ENCODE measurements around the gene MYO3B. TPM values are rescaled to one million over a fixed set of nuclear protein-coding genes. Genes with fewer than 3 reads are reported as not detected.

The MYO3B gene
- total RNA-seq, 5 donors from 2014 or later (not counting 1 experiment from before 2014, with no cell fraction given), result 0.26 to 0.28 TPM; not detected in 3

DNA sequence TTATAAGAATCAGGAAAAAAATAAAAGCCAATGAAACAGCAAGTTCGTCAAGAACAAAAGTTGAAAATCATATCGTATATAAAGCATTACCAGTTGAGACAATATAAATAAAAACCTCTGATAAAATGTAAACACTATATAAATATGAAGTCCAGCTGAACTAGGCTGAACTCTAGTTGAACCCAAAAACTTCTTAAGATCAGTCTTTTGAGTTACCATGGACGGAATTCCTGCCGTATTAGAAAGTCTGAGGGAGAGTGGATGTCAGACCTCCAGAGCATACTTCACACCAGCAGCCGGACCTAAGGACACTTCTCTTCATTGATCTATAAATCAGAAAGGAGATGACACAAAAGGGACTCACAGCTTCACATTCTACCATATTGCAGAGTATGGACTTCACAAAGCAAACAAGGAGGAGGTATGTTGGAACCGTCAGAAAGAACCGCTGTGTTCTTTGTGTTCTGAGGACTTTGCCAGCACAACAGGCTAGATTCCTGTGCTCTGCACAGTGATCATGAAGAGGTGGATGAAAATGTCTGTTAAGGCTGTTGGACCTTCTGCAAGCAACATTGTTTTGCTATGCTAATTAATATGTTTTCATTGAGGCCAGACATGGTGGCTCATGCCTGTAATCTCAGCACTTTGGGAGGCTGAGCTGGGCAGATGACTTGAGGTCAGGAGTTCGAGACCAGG, 469.9 kb downstream of the MYO3B start:
- ChIA-PET CTCF (no interaction called here), POLR2A (no interaction called here)
- Histone ChIP-seq H3K4me3 (ENCODE audit: control insufficient read depth in 1 of 2, extremely low read depth in 1 of 2, low read length in 1 of 2) (no peak overlapping the region), H3K27me3 (replicated peaks in 1 of 2; ENCODE audit: control insufficient read depth in 2 of 2, extremely low read depth in 1 of 2, insufficient read depth in 2 of 2, low read length in 1 of 2) (no peaks in the 10 kb centered on the region), H3K36me3 (ENCODE audit: control insufficient read depth in 2 of 2, extremely low read depth in 1 of 2, insufficient read depth in 1 of 2, low read length in 1 of 2) (no peaks in the 10 kb centered on the region), H3K27ac (ENCODE audit: low read length) (no peak overlapping the region), H3K4me1 (ENCODE audit: control insufficient read depth in 1 of 2, extremely low read depth in 1 of 2, insufficient read depth in 2 of 2, low read length in 2 of 2) (peaks cover 16 to 18% of the 10 kb centered on the region in 2 experiments), H3K9me3 (no peaks in the 10 kb centered on the region)
- no peaks in the 10 kb centered on the region for H3K36me3 Mint-ChIP-seq
- peaks cover 2 to 4% of the 10 kb centered on the region in 2 donors for H3K27me3 Mint-ChIP-seq
- no peak for DNase-seq
- no peak overlapping the region for H3K4me3 Mint-ChIP-seq
- peaks cover 24% of the 10 kb centered on the region in 3 donors for H3K4me1 Mint-ChIP-seq
- ATAC-seq (replicated peaks in 1 of 4), result no peak
- WGBS (ENCODE audit: insufficient coverage), result 100% methylated on average over 2 of the region's 8 CpGs
- H3K9me3 Mint-ChIP-seq, result no peaks in the 10 kb centered on the region
- no peak overlapping the region for H3K27ac Mint-ChIP-seq

DNA sequence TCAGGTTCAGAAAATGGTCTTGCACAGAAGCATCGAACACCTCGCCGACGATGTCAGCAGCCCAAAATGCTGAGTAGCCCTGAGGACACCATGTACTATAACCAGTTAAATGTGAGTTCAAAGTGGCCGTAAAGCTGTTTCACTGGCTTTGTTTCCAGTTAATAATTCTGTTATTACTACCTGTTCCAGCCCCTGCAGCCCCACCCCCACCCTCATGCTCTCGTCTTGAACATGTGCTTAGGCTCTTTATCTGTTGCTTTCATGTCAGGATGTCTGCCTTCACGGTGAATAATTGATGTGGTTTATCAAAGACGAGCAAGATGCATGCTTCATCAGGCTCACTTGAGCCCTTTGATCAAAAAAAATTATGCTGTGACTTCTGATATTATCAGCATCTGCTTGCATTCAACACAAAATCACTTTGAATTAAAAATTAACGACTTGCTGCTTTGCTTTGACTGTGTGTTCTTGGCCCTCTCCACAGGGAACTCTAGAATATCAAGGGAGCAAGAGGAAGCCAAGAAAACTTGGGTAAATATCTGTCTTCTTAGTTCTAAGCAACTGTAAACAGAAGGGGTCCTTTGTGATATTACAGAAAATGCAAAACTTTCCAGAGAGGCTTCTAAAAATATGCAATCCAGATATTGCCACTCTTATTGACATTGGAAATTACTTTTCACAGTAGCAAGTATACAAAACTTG, 473.8 kb downstream of the MYO3B start:
- Mint-ChIP-seq H3K27me3 (peaks cover 2 to 11% of the 10 kb centered on the region in 2 donors), H3K36me3 (no peaks in the 10 kb centered on the region), H3K9me3 (no peaks in the 10 kb centered on the region), H3K27ac (no peak overlapping the region), H3K4me1 (peaks cover 31 to 33% (median 32%) of the 10 kb centered on the region in 3 donors), H3K4me3 (peak overlapping the region in 1 of 3 donors; percentile 55)
- CTCF ChIA-PET, result no interaction called here
- ATAC-seq (replicated peaks in 1 of 4) (peak; percentile 96 to 100 (median 100)), DNase-seq (peak; percentile 2 to 86 (median 40))
- Histone ChIP-seq H3K27me3 (replicated peaks in 1 of 2; ENCODE audit: control insufficient read depth in 2 of 2, extremely low read depth in 1 of 2, insufficient read depth in 2 of 2, low read length in 1 of 2) (peaks cover 0 to 2% of the 10 kb centered on the region in 2 experiments), H3K9me3 (no peaks in the 10 kb centered on the region), H3K4me3 (ENCODE audit: control insufficient read depth in 1 of 2, extremely low read depth in 1 of 2, low read length in 1 of 2) (no peak overlapping the region), H3K36me3 (ENCODE audit: control insufficient read depth in 2 of 2, extremely low read depth in 1 of 2, insufficient read depth in 1 of 2, low read length in 1 of 2) (no peaks in the 10 kb centered on the region), H3K4me1 (ENCODE audit: control insufficient read depth in 1 of 2, extremely low read depth in 1 of 2, insufficient read depth in 2 of 2, low read length in 2 of 2) (peaks cover 16 to 20% of the 10 kb centered on the region in 2 experiments), H3K27ac (ENCODE audit: low read length) (no peak overlapping the region)
- POLR2A ChIA-PET, result no interaction called here
- 21% methylated on average over 5 of the region's 9 CpGs for WGBS (ENCODE audit: insufficient coverage)

DNA sequence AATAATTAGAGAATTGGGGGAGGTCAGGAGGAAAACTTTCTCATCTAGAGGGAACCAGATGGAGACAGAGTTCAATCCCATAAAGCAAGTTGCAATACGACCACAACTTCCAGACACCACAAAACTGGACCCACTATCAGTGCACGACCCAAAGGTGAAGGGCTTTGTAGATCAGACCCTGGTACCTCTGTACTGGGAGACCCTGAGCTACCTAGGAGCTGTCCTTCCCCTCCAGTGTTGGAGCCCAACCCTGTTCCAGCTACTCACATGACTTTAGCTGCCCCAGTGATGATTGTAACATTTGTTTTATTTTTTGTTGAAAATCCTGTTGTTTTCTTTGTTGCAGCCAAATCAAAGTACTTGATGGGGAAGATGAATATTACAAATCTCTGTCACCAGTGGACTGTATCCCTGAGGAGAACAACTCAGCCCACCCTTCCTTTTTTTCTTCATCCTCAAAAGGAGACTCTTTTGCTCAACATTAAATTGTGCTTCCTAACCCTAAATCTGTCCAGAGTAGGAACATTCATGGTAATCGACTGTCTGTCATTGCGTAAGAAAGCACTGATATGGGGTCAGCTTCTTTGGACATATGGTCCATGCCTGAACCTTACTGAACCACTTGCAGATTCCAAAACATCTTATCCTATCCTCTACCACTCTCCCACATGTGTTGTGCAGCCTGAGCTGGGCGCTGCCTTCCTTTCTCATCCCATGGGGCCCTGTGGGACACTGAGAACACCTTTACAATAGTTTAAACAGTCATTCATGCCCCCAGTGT, 474.9 kb downstream of the MYO3B start:
- no peaks in the 10 kb centered on the region for H3K9me3 ChIP-seq
- Mint-ChIP-seq H3K27me3 (peaks cover 1 to 11% of the 10 kb centered on the region in 2 donors), H3K4me1 (peaks cover 31 to 33% (median 32%) of the 10 kb centered on the region in 3 donors), H3K27ac (no peak overlapping the region), H3K9me3 (no peaks in the 10 kb centered on the region), H3K36me3 (no peaks in the 10 kb centered on the region), H3K4me3 (no peak overlapping the region)
- DNase-seq (no peak), ATAC-seq (replicated peaks in 1 of 4) (no peak)
- peaks cover 16 to 20% of the 10 kb centered on the region in 2 experiments for H3K4me1 ChIP-seq (ENCODE audit: control insufficient read depth in 1 of 2, extremely low read depth in 1 of 2, insufficient read depth in 2 of 2, low read length in 2 of 2)
- CTCF ChIA-PET, result no interaction called here
- no peak overlapping the region for H3K27ac ChIP-seq (ENCODE audit: low read length)
- 78% methylated on average over 4 of the region's 5 CpGs for WGBS (ENCODE audit: insufficient coverage)
- POLR2A ChIA-PET, result interaction anchor here in 1 of 2 donors (0.5 kb wide), 1 partner anchor 24 kb away, joined by 4 read pairs; no protein-coding TSS in a partner anchor
- peaks cover 0 to 2% of the 10 kb centered on the region in 2 experiments for H3K27me3 ChIP-seq (replicated peaks in 1 of 2; ENCODE audit: control insufficient read depth in 2 of 2, extremely low read depth in 1 of 2, insufficient read depth in 2 of 2, low read length in 1 of 2)
- H3K4me3 ChIP-seq (ENCODE audit: control insufficient read depth in 1 of 2, extremely low read depth in 1 of 2, low read length in 1 of 2), result no peak overlapping the region
- no peaks in the 10 kb centered on the region for H3K36me3 ChIP-seq (ENCODE audit: control insufficient read depth in 2 of 2, extremely low read depth in 1 of 2, insufficient read depth in 1 of 2, low read length in 1 of 2)

DNA sequence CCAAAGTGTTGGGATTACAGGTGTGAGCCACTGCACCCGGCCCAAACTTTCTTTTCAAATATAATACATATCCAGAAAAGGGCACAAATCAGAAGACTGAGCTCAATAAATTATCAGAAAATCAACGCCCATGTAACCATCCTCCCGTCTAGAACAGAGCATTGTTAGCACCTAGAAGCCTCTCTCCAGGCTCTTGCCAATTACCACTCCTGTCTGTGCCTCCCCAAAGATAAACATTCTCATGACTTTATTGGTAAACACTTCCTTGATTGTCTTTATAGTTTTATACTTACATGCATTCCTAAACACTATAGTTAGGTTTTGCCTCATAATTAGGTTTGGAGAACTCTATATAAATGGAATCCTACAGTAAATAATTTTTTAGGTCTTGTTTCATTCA, 478.7 kb downstream of the MYO3B start:
- H3K4me3 ChIP-seq (ENCODE audit: control insufficient read depth in 1 of 2, extremely low read depth in 1 of 2, low read length in 1 of 2), result no peak overlapping the region
- no peaks in the 10 kb centered on the region for H3K36me3 ChIP-seq (ENCODE audit: control insufficient read depth in 2 of 2, extremely low read depth in 1 of 2, insufficient read depth in 1 of 2, low read length in 1 of 2)
- DNase-seq, result no peak
- Mint-ChIP-seq H3K27me3 (peaks cover 0 to 7% of the 10 kb centered on the region in 2 donors), H3K4me1 (peaks cover 19 to 21% (median 21%) of the 10 kb centered on the region in 3 donors), H3K9me3 (no peaks in the 10 kb centered on the region), H3K27ac (no peak overlapping the region), H3K4me3 (no peak overlapping the region), H3K36me3 (no peaks in the 10 kb centered on the region)
- H3K4me1 ChIP-seq (ENCODE audit: control insufficient read depth in 1 of 2, extremely low read depth in 1 of 2, insufficient read depth in 2 of 2, low read length in 2 of 2), result peaks cover 6 to 12% of the 10 kb centered on the region in 2 experiments
- no peak for ATAC-seq (replicated peaks in 1 of 4)
- H3K9me3 ChIP-seq, result no peaks in the 10 kb centered on the region
- CTCF ChIA-PET, result interaction anchor here in 1 of 2 donors (0.6 kb wide), 1 partner anchor 11 kb away, joined by 3 read pairs; no protein-coding TSS in a partner anchor
- H3K27ac ChIP-seq (ENCODE audit: low read length), result no peak overlapping the region
- POLR2A ChIA-PET, result no interaction called here
- 89% methylated on average over 3 of the region's 3 CpGs for WGBS (ENCODE audit: insufficient coverage)
- peaks cover 0 to 2% of the 10 kb centered on the region in 2 experiments for H3K27me3 ChIP-seq (replicated peaks in 1 of 2; ENCODE audit: control insufficient read depth in 2 of 2, extremely low read depth in 1 of 2, insufficient read depth in 2 of 2, low read length in 1 of 2)

DNA sequence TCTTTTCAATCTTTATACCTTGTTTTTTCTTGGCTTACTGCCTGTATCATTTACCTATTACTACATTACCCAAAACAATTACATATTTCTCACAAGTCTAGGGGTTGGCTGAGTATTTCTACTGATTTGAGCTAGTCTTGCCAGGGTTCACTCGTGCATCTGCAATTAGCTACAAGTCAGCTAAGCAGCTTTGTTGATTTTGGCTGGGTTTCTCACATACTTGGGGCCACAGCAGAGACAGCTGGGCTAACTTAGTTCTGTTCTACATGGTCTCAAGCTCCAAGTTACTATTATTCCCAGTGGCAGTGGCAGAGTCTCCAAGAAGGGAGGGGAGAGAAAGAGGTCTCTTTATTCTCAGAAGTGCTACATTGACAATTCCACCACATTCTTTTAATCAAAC, 482.5 kb downstream of the MYO3B start:
- Histone ChIP-seq H3K27ac (ENCODE audit: low read length) (no peak overlapping the region), H3K9me3 (no peaks in the 10 kb centered on the region), H3K4me1 (ENCODE audit: control insufficient read depth in 1 of 2, extremely low read depth in 1 of 2, insufficient read depth in 2 of 2, low read length in 2 of 2) (no peaks in the 10 kb centered on the region), H3K4me3 (ENCODE audit: control insufficient read depth in 1 of 2, extremely low read depth in 1 of 2, low read length in 1 of 2) (no peak overlapping the region), H3K27me3 (replicated peaks in 1 of 2; ENCODE audit: control insufficient read depth in 2 of 2, extremely low read depth in 1 of 2, insufficient read depth in 2 of 2, low read length in 1 of 2) (peaks cover 0 to 2% of the 10 kb centered on the region in 2 experiments), H3K36me3 (ENCODE audit: control insufficient read depth in 2 of 2, extremely low read depth in 1 of 2, insufficient read depth in 1 of 2, low read length in 1 of 2) (no peaks in the 10 kb centered on the region)
- Mint-ChIP-seq H3K36me3 (no peaks in the 10 kb centered on the region), H3K9me3 (no peaks in the 10 kb centered on the region), H3K27me3 (peaks cover 8 to 10% of the 10 kb centered on the region in 2 donors), H3K27ac (no peak overlapping the region), H3K4me3 (no peak overlapping the region), H3K4me1 (no peaks in the 10 kb centered on the region)
- ATAC-seq (replicated peaks in 1 of 4) (no peak), DNase-seq (no peak)
- ChIA-PET CTCF (no interaction called here), POLR2A (no interaction called here)
- 100% methylated on average over 1 of the region's 1 CpG for WGBS (ENCODE audit: insufficient coverage)

DNA sequence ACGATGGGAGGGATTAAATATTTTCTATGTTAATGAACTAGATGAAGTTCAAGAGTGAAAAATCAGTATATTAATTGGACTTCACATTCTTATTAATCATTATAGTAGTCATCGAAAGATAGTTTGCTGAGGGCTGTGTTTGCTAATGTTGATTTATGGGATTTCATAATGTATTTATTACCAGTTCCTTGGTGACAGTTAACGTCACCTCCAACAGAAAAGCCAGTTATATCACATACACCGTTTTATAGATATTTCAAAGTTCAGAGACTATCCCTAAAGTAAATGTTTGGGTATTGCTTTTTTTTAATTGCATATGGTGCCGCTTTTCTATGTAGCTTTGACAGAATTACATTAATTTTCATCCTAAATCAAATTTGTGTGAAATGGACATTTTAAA, 487.8 kb downstream of the MYO3B start:
- ATAC-seq (replicated peaks in 1 of 4), result no peak
- CTCF ChIA-PET, result no interaction called here

More for the DNA sequence above, 487.8 kb downstream of the MYO3B start:
- POLR2A ChIA-PET, result no interaction called here
- Mint-ChIP-seq H3K27ac (no peak overlapping the region), H3K27me3 (peaks cover 10 to 18% of the 10 kb centered on the region in 2 donors), H3K9me3 (no peaks in the 10 kb centered on the region), H3K4me3 (no peak overlapping the region), H3K36me3 (no peaks in the 10 kb centered on the region), H3K4me1 (no peaks in the 10 kb centered on the region)
- WGBS (ENCODE audit: insufficient coverage), result no CpG with 5 or more reads among the region's 5 CpGs
- H3K4me3 ChIP-seq (ENCODE audit: control insufficient read depth in 1 of 2, extremely low read depth in 1 of 2, low read length in 1 of 2), result no peak overlapping the region
- no peaks in the 10 kb centered on the region for H3K9me3 ChIP-seq
- H3K27me3 ChIP-seq (replicated peaks in 1 of 2; ENCODE audit: control insufficient read depth in 2 of 2, extremely low read depth in 1 of 2, insufficient read depth in 2 of 2, low read length in 1 of 2), result peaks cover 0 to 2% of the 10 kb centered on the region in 2 experiments
- no peaks in the 10 kb centered on the region for H3K36me3 ChIP-seq (ENCODE audit: control insufficient read depth in 2 of 2, extremely low read depth in 1 of 2, insufficient read depth in 1 of 2, low read length in 1 of 2)
- no peak overlapping the region for H3K27ac ChIP-seq (ENCODE audit: low read length)
- no peak for DNase-seq
- H3K4me1 ChIP-seq (ENCODE audit: control insufficient read depth in 1 of 2, extremely low read depth in 1 of 2, insufficient read depth in 2 of 2, low read length in 2 of 2), result no peaks in the 10 kb centered on the region
